Measurements from ENCODE around the gene CEP164. TPM values are rescaled to one million over a fixed set of nuclear protein-coding genes. Genes with fewer than 3 reads are reported as not detected.

CEP164 gene
- polyA plus RNA-seq, 1 of the 3 experiments (the other 2 are of a cell fraction), result 27.7 TPM

DNA sequence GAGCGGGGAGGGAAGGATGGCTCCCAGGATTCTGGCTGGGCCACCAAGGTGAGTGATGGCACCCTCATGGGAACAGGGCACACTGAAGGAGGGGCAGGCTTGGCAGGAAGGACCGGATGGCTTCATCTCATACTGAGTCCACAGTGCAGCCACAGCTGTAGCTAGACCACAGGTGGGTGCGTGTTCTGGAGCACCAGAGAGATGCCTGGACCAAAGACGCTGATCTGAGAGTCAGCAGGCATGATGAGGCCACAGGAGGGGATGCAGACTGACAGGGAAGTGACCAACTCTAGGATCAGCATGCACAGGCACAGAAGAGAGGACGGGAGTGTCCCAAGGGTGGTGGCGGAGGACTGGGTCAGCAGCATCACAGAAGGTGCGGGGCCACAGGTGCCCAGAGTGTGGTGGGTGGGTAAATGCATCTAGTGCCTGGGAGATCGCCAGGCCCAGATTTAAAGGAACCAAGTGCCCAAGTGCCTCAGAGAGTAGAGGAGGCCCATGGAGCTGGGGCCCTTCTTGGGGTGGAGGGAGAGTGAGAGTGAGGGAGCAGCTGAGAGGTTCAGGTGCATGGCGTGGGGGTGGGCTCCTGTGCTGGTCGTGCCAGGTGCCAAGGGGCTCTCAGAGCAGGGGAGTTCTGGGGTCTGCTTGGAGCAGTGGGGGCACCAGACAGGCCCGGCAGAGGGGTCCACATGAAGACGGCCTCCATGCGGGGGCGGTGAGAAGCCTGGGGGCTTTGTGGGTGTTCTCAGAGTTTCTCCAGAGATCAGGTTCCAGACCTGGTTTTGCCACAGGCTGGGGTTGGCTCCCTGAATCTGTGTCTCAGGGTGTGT lies 113.7 kb downstream of the CEP164 start:
- DNase-seq, result no peak
- H3K27me3 ChIP-seq (ENCODE audit: insufficient read depth), result peaks cover 22% of the 10 kb centered on the region; the same call in 1 of the 2 replicates
- no peak overlapping the region for H3K4me3 ChIP-seq (ENCODE audit: low read depth in 2 of 2, low read length in 1 of 2)
- no peaks in the 10 kb centered on the region for H3K9me2 ChIP-seq
- 73% methylated on average over 11 of the region's 14 CpGs for WGBS (ENCODE audit: low lambda C conversion rate)
- no peaks in the 10 kb centered on the region for H3K36me3 ChIP-seq (replicated peaks in 1 of 2; ENCODE audit: control insufficient read depth in 1 of 2, insufficient read depth in 2 of 2, low read length in 1 of 2)
- no peaks in the 10 kb centered on the region for H3K9me3 ChIP-seq
- POLR2A ChIA-PET, result no interaction called here
- no peaks in the 10 kb centered on the region for H4K20me1 ChIP-seq (ENCODE audit: insufficient read depth)
- no peaks in the 10 kb centered on the region for H3K79me2 ChIP-seq (ENCODE audit: insufficient read depth)
- no peaks in the 10 kb centered on the region for H3F3A ChIP-seq (replicated peaks; ENCODE audit: insufficient read depth)
- TF ChIP-seq YY1 (IDR thresholded peaks at IDR 0.05; ENCODE audit: low read depth) (no peak), FOSL2 (IDR thresholded peaks at IDR 0.05; ENCODE audit: borderline replicate concordance, low read depth) (no peak), EZH2phosphoT487 (IDR thresholded peaks at IDR 0.05; ENCODE audit: borderline replicate concordance, low read depth) (no peak), SMC3 (IDR thresholded peaks at IDR 0.05; ENCODE audit: low read depth, low read length) (no peak), TAF1 (IDR thresholded peaks at IDR 0.05; ENCODE audit: borderline replicate concordance, low read depth, low read length) (no peak), TCF12 (IDR thresholded peaks at IDR 0.05) (no peak), FOXM1 (IDR thresholded peaks at IDR 0.05; ENCODE audit: low read depth) (no peak)
- TF ChIP-seq, protein P1, sequence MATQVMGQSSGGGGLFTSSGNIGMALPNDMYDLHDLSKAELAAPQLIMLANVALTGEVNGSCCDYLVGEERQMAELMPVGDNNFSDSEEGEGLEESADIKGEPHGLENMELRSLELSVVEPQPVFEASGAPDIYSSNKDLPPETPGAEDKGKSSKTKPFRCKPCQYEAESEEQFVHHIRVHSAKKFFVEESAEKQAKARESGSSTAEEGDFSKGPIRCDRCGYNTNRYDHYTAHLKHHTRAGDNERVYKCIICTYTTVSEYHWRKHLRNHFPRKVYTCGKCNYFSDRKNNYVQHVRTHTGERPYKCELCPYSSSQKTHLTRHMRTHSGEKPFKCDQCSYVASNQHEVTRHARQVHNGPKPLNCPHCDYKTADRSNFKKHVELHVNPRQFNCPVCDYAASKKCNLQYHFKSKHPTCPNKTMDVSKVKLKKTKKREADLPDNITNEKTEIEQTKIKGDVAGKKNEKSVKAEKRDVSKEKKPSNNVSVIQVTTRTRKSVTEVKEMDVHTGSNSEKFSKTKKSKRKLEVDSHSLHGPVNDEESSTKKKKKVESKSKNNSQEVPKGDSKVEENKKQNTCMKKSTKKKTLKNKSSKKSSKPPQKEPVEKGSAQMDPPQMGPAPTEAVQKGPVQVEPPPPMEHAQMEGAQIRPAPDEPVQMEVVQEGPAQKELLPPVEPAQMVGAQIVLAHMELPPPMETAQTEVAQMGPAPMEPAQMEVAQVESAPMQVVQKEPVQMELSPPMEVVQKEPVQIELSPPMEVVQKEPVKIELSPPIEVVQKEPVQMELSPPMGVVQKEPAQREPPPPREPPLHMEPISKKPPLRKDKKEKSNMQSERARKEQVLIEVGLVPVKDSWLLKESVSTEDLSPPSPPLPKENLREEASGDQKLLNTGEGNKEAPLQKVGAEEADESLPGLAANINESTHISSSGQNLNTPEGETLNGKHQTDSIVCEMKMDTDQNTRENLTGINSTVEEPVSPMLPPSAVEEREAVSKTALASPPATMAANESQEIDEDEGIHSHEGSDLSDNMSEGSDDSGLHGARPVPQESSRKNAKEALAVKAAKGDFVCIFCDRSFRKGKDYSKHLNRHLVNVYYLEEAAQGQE (IDR thresholded peaks at IDR 0.05; ENCODE audit: low read depth, low read length), result no peak
- TF ChIP-seq, protein P2, sequence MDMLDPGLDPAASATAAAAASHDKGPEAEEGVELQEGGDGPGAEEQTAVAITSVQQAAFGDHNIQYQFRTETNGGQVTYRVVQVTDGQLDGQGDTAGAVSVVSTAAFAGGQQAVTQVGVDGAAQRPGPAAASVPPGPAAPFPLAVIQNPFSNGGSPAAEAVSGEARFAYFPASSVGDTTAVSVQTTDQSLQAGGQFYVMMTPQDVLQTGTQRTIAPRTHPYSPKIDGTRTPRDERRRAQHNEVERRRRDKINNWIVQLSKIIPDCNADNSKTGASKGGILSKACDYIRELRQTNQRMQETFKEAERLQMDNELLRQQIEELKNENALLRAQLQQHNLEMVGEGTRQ (IDR thresholded peaks at IDR 0.05; ENCODE audit: borderline replicate concordance, low read depth, low read length), result no peak
- H3K4me2 ChIP-seq, result no peak overlapping the region
- peaks cover 0 to 29% of the 10 kb centered on the region in 2 experiments; a peak in 2 of 4 replicates for H3K4me1 ChIP-seq (ENCODE audit: control insufficient read depth in 1 of 2, insufficient read depth in 2 of 2, low read depth in 1 of 2, low read length in 1 of 2)
- H3K9ac ChIP-seq, result no peak overlapping the region
- H2AFZ ChIP-seq (ENCODE audit: low read depth), result no peak overlapping the region
- CTCF ChIA-PET, result interaction anchor here (0.9 to 9.8 kb wide), 4 partner anchors 12 to 376 kb away, joined by 4 to 239 read pairs (median 146); no protein-coding TSS in a partner anchor
- H3K27ac ChIP-seq (ENCODE audit: low read depth in 2 of 2, low read length in 1 of 2), result no peak overlapping the region
